SIG-M5 treated with dmso at 0.1 percent for 504 hours (cell line): ENCODE data around the gene NPY.
A peak's percentile ranks its signal among the peaks of the same experiment; 100 is the strongest.
"Not testable (repeated sequence)": the region's sequence is repeated elsewhere in the genome, so short reads cannot be mapped to it uniquely, and the experiment has no call there.

Source experiments
- DNase-seq: peaks from one replicate; lab custom pipeline; 2025; ENCODE audit not compliant: unreplicated experiment; lab: John Stamatoyannopoulos, UW

NPY gene

GRCh38 chr7:24283897-24284698 lies at the start of gene NPY:
Gene NPY (plus strand): TSS chr7:24284190. CDS start chr7:24285241, 1,051 bp downstream.
- no peak for DNase-seq

- no peak for DNase-seq
Observed at GRCh38 chr7:24239260-24239659, 44.7 kb upstream of the NPY start.

GRCh38 chr7:24241206-24241605 lies 42.8 kb upstream of the NPY start:
- no peak for DNase-seq

- DNase-seq, result no peak
Observed at GRCh38 chr7:24244554-24244953, 39.4 kb upstream of the NPY start.

- DNase-seq, result no peak
Observed at GRCh38 chr7:24245362-24245761, 38.6 kb upstream of the NPY start.

- DNase-seq, result no peak
Observed at GRCh38 chr7:24249266-24249665, 34.7 kb upstream of the NPY start.

- no peak for DNase-seq
Observed at GRCh38 chr7:24251568-24251967, 32.4 kb upstream of the NPY start.

- peak; percentile 71 for DNase-seq
Observed at GRCh38 chr7:24255139-24255538, 28.9 kb upstream of the NPY start.

GRCh38 chr7:24258324-24258723 lies 25.7 kb upstream of the NPY start:
- DNase-seq, result not testable (repeated sequence)

GRCh38 chr7:24271938-24272337 lies 12.1 kb upstream of the NPY start:
- DNase-seq, result no peak

GRCh38 chr7:24279512-24279911 lies 4.5 kb upstream of the NPY start:
- no peak for DNase-seq

- no peak for DNase-seq
Observed at GRCh38 chr7:24283554-24283896, 465 bp upstream of the NPY start.

GRCh38 chr7:24284699-24285506 lies 913 bp downstream of the NPY start:
- DNase-seq, result no peak

- DNase-seq, result peak; percentile 77
Observed at GRCh38 chr7:24290004-24290641, 6.1 kb downstream of the NPY start.

- no peak for DNase-seq
Observed at GRCh38 chr7:24291271-24291670, 7.3 kb downstream of the NPY start.

- DNase-seq, result no peak
Observed at GRCh38 chr7:24297362-24297761, 13.4 kb downstream of the NPY start.

- no peak for DNase-seq
Observed at GRCh38 chr7:24298696-24299095, 14.7 kb downstream of the NPY start.

GRCh38 chr7:24299192-24299591 lies 15.2 kb downstream of the NPY start:
- no peak for DNase-seq

- no peak for DNase-seq
Observed at GRCh38 chr7:24301703-24302102, 17.7 kb downstream of the NPY start.

- DNase-seq, result no peak
Observed at GRCh38 chr7:24304494-24305095, 20.6 kb downstream of the NPY start.

GRCh38 chr7:24307326-24307725 lies 23.3 kb downstream of the NPY start:
- no peak for DNase-seq
